ENCODE measurements around the gene RPP21.

Gene RPP21

DNA sequence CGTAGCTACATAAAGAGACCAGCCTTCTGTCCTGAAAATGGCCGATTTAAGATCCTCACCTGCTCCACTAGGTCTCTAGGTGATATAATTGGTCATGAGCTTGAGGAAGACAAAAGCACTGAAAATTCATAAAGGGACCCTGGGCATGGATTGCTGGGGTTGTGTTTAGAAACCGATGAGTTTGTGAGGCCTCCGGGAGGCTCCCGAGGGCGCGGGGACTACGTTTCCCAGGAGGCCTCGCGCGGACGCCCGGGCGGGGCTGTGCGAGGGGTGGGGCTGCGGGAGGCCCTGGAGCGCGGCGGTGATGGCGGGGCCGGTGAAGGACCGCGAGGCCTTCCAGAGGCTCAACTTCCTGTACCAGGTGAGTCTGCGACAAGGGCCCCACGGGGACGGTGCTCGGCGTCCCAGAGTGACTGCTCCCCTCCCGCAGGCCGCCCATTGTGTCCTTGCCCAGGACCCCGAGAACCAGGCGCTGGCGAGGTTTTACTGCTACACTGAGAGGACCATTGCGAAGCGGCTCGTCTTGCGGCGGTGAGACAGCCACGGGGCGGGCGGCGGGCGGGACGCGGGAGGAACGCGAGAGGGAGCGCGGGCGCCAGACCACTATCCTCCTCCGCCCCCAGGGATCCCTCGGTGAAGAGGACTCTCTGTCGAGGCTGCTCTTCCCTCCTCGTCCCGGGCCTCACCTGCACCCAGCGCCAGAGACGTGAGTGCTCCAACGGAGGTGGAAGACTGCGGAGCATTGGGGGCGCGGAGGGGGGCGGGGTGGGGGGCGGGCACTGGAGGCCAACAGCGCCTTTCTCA is at the start of gene RPP21:
Gene RPP21, plus strand, starts transcription at position 289 of the 804 bp plus-strand sequence. Its CDS starts 16 bp downstream, at position 305.
- DNase-seq: peak; percentile 55

DNA sequence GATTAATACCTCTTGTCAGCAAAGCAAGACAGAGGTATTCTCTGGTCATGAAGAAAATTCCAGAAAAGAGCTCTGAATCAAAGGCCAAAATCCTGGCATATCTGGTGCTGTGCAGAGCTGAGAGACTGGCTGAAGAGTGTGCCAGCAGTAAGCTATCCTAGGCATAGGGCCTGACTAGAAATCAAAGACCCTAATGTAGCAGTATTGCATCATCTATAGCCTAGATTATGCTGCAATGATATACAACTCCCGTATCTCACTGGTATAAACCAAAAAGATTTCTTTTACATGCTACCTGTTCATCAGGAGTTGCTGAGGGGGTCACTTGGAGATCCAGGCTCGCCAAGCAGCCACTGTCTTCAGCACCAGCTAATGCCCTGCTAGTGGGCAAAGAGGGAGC is 49.1 kb upstream of the RPP21 start:
- DNase-seq: no peak

DNA sequence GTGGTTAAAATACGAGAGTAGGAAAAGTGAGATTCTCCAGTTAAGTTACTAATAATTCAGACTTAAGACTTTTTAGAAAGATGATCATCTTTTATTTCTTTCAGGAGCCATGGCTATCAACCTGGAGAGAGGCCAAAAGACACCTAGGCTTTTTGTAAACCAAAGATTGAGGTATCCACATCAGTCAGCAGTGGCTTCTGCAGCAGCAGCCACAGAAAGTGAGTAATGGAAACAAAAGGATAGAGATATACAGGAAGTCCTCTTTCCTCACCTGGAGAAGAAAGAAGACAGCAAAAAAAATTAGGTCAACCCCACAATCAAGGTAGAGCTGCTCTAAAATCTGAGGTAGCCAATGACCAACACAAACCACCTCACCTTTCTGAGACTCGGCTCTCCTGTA is 41.0 kb upstream of the RPP21 start:
- no peak for DNase-seq

DNA sequence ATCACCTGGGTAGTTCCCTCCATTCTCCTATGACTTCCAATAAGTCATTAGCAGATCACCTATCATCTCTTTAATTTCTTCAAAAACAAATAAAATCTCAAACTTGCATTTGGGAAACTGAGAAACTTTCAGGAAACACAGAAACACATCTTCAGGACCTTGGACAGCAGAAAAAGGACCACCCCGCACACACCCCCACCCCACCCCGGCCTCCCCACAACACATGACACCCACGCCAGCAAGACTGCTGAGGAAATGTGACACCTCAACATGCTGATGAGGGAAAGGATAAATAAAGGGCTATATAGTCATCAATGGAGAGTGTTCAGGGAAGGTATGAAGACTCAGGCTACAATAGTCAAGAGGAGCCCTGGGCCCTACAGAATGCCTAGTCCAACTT is 33.9 kb upstream of the RPP21 start:
- DNase-seq: no peak

DNA sequence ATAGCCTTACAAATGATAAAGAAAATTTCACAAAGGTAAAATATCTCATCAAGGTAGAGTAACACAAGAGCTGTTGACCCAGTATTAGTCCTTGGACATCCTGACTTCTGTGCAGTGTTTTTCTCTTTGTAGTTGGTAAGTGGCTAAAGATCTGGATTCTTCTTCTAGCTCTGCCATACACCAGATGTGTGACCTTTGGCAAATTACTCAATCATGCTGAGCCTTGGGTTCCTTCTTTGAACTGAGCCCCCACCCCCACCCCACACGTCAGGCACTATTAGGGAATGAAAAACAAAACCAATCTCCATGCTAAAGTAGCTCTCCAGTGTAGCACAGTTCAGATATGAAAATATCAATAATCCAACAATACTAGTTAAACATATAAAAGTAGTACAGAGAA is 33.3 kb upstream of the RPP21 start:
- no peak for DNase-seq

DNA sequence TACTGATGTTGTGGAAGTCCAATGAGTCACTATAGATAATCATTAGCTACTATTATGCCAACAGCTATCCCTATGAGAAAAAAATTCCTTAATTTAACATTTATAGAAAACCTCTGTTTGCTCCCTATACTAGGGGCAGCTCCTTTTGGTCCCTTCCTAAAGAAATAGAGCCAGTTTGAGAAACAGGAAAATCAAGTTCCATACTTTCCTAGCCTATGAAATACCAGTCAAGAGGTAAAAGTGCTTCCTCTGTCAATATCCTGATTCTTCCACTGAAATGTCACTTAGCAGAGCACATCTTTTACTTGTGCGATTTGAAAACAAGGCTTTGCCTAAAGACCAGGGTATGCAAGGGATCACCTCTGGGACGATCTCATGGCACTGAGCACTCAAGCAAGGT is 32.7 kb upstream of the RPP21 start:
- no peak for DNase-seq

DNA sequence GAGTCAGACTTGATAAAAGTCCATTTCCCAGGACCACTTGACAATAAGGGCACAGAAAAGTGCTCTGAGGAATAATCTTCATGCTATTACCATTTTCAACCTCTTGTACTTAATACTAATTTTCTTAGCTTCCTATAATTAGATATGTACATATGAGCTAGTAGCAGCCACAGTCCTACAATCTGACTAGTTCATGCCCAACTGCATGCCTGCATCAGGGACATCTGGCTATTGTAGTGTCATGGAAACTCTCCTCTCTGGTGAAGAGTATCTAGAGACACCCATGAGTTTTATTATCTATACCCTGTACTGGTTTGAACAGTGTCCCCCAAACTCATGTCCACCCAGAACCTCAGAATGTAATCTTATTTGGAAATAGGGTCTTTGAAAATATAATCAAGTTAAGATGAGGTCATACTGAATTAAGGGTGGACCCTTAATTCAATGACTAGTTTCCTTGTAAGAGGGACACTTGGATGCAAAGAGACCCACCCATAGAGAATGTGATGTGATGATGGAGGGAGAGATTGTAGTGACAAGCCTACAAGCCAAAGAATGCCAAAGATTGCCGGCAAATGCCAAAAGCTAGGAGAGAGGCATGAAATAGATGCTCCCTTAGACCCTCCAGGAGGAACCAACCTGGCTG is 32.2 kb upstream of the RPP21 start:
- DNase-seq: no peak

DNA sequence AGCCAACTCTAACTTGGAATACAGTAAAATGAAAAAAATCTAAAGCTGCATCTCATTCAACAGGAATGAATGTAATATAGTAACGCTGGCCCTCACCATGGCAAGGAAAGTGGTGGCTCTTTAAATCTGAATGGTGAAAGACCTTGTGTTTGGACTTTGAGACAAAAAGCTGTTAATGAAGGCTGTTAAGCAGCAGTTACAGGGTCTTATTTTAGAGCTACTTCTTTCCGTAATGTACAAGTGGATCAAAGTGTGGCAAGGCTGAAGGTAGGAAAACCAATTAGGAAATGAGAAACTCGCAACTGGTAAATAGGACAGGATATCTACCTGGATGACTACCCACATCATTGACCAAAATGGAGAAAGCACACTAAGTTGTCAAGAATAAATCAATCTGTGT is 29.8 kb upstream of the RPP21 start:
- DNase-seq: no peak

DNA sequence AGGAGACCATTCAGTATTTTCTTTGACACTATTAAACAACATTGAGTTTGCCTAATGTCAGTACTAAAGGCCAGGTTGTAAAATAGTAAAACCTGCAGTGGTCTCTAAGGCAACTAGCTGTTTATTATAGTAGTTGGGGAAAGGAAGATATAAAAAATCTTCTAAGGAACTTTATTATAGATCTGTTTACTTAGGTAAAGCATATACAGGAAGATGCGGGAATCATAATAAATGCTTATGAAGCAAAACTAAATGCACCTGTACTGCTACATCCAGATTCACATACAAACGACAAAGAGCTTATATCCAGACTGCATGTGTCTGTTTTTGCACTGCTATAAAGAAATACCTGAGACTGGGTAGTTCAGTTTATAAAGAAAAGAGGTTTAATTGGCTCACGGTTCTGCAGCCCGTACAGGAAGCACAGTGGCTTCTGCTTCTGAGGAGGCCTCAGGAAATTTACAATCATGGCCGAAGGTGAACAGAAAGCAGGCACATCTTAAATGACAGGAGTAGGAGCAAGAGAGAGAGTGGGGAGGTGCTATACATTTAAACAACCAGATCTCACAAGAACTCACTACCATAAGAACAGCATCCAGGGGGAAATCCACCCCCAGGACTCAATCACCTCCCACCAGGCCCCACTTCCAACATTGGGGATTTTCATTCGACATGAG is 26.9 kb upstream of the RPP21 start:
- DNase-seq: no peak

DNA sequence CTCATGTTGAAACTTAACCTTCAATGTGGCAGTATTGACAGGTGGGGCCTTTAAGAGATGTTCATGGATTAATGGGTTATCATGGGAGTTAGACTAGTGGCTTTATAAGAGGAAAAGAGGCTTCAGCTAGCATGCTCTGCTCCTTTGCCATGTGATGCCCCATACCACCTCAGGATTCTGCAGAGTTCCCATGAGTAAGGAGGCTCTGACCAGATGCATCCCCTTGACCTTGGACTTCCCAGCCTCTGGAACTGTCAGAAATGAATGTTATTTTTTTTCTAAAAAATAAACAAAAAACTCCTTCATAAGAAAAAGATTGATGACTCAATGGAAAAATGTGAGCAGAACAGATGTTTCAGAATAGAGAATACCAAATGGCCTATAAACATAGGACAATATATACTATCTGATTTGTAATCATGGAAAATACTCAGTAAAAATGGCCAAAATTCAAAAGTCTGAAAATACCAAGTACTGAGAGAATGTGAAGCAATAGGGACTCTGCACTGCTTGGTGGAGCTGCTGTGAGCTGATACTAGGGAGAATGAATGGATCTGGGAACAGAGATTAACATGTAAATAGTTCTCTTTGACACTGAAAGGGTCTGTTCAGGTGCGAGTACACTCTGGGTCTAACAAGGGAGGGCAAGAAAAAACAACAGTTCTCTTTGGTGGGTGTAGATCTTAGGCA is 25.7 kb upstream of the RPP21 start:
- no peak for DNase-seq

DNA sequence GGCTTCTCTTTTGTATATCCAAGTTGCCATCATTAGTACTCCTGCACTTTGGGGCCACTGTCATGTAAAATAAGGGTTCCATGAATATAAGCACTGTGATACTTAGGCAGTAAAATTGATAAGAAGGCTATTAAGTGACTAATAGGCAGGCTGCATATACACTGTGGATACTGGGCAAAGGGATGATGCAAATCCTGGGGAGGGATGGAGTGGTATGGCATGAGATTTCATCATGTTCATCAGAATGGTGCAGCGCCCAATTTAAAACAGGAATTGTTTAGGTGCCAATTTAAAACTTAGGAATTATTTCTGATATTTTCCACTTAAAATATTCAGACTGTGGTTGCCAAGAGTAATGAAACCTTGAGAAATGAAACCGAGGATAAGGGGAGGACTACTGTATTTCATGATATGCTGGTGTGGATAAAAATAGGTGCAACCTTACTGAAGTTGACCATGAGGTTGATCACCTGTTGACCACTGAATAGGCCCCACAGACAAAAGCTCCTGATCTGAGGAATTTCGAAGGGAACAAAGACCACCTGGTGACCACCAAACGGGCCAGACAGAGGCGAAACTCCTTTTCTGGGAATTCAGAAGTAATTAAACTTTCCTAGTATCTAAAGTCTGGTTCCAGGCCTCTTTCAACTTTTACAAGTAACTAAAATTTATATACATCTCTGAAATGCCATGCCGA is 23.1 kb upstream of the RPP21 start:
- DNase-seq: no peak

DNA sequence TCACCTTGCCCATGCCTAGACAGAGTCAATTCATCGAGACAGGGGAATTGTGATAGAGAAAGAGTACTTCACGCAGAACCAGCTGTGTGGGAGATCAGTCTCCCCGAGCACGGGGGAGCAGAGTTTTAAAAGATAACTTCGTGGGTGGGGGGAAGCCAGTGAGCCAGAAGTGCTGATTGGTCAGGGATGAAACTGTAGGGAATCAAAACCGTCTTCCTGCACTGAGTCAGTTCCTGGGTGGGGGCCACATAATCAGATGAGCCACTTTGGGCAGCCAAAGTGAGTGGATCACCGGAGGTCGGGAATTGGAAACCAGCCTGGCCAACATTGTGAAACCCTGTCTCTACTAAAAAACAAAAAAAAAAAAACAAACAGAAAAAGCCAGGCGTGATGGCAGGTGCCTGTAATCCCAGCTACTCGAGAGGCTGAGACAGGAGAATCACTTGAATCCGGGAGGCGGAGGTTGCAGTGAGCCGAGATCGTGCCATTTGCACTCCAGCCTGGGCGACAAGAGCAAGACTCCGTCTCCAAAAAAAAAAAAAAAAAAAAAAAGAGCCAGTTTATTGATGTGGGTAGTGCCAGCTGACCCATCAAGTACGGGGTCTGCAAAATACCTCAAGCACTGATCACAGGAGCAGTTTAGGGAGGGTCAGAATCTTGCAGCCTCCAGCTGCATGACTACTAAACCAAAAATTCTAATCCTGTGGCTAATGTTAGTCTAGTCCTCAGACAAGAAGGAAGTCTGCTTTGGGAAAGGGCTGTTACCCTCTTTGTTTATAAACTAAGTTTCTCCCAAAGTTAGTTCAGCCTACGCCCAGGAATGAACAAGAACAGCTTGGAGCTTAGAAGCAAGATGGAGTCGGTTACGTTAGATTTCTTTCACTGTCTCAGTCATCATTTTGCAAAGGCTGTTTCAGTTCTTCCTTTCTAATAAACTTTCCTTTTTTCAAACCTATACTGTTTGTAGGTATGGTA is 22.1 kb upstream of the RPP21 start:
- DNase-seq: no peak

DNA sequence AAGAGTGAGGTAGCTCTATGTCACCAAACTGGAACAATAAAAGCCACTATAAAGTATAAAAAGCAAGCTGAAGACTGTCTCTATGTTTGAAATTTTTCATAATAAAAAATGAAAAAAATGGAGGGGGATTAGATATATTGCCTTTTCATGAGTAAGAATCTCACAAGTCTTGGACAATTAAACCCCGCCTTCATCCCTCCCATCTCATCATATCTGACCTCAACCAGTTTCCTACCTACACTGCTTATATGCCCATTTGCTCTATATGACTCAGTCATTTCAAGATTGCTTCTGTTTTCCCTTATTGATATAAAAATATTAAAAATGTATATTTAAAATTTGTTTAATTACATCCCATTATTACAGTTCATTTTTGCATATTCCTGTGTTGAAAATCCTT is 21.1 kb upstream of the RPP21 start:
- no peak for DNase-seq

DNA sequence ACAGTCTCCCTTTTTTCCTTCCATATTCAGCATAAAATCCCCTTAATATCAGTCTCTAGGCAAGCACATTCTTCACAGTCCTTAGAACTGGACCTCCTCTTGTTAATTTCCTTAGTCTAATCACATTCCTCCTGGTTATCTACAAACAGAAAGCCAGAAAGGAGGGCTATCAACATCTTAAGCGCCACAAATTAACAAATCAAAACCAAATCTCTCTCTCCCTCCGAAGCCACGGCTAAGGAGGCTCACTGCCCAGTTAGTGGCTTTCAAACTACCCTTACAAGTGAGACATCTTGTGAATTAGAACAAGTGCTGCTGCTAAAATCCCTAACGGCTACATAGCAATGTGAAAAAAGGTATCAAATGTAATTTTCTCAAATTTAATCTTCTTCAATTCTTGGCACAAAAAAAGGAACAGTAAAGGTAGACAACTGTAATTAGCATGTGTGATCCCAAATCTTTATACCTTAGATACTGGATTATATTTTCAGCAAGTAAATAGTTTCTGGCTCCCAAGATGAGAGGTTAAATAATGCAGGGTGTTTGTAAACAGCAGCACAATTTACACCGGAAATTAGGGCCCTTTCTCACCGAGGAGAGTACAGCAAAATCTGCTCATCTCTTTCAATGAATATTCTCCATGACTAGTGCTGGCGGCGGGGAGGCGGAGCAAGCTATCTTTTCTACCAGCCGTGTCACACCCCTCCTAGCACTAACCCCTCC is 19.6 kb upstream of the RPP21 start:
- no peak for DNase-seq

DNA sequence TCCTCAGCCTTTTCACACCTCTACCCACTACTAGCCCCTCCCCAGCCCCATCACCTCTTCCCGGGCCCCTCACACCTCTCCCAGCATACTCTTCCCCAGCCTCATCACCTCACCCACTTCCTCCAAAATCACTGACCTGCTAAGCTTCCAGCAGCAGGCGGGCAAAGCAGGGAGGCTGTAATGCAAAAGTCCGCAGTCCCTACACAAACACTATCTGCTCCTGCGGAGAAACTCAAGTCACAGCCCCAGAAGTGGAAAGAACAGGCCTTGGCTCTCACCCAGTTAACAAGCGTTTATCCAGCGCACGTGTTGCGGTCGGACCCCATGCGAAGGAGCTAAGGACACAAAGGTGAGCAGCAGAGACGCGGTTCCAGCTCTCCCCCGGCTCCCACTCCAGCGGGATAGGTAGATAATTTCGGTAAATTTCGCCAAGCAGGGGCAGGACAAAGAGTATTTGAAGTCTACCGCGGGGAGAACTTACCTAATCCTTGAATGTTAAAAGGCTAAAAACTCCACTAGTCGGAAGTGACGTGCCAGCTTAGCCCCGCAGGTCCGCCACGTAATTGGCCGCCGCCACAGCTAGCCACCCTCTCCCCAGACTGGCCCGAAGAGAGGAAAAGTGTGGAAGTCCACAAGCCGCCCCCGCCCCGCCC is 19.0 kb upstream of the RPP21 start:
- DNase-seq: peak; percentile 77

DNA sequence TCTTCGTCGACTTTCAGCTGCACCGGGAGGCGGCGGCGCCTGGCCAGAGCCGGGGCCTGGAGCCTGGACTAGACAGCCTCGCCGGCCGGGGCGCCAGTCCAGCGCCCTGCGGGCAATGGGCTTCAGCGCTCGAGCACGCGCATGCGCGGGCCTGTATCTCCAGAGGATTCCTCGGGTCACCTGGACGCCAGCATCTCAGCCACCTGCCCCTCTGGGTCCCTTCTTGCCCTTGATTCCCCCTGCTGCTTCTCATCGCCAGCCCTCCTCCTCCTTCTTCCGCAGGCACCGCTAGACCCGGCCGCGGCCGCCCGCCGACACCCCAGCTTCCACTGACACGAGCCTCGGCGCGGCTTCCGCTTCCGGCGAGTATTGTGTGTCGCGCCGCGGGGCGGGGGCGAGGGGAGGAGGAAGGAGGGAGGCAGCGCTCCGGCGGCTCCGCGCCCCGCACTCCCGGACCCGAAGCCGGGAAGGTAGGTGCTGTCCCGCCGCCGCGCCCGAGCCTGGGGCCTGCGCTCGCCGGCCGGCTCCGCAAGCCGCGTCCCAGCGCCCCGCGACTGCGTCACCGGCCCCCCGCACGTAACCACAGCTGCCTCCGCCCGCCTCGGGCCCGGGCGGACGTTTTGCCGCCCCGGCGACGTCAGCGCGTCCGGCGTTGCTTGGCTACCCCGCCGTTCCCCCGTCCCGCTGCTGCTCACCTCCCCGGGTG is 18.3 kb upstream of the RPP21 start, which contains the start of gene TRIM39:
Gene TRIM39, plus strand, starts transcription at position 402 of the 706 bp plus-strand sequence. CDS start 2,391 bp downstream, outside the sequence.
- DNase-seq: peak; percentile 77

DNA sequence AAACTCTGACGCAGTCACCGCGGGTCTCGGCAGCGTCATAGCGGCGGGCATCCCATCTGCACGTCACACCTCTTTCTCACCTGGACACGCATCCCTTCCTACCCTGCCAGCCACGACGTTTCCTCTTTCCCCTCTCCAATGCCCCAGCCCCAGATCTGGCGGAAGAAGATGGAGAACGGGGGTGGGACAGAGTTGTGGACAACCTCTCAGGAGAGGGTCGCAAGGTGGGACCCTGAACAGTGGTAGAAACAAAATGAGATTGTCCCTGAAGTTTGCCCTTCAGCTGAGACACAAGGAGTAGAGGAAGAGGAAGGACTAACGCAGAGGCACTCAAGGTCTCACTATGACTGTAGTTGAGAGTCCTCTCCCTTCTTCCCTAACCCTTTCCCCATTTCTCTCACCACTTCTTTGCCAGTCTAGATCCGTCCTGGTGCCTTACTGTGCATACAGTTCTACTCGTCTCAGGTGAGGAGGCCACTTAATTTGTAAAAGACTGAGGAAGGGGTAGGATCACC is 17.7 kb upstream of the RPP21 start:
- no peak for DNase-seq

DNA sequence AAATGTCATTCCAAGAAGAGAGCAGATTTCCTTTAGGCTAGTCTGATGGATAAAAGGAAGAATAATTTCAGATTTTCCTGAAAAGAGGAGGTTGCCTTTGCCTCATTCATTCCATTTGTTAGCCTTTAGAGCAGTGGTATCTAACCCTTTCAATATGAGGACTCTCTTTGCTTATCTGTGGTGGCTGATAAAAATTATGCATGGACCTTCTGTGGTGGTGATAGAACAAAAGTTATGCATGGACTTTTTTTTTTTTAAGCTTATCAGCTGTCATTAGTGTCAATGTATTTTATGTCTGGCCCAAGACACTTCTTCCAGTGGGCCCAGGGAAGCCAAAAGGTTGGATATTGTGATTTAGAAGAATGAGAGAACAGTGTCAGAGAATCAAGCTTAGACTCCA is 16.6 kb upstream of the RPP21 start:
- DNase-seq: no peak

DNA sequence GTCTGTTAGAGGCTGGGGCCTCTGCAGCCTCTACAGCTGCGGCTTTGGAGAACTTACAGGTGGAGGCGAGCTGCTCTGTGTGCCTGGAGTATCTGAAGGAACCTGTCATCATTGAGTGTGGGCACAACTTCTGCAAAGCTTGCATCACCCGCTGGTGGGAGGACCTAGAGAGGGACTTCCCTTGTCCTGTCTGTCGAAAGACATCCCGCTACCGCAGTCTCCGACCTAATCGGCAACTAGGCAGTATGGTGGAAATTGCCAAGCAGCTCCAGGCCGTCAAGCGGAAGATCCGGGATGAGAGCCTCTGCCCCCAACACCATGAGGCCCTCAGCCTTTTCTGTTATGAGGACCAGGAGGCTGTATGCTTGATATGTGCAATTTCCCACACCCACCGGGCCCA is 15.6 kb upstream of the RPP21 start:
- DNase-seq: no peak

Measured in SHP77 treated with DMSO at 0.1 percent for 48 hours (cell line).